Measurements from ENCODE around the gene RPL26. TPM values are rescaled to one million over a fixed set of nuclear protein-coding genes. Genes with fewer than 3 reads are reported as not detected.
A peak's percentile ranks its signal among the peaks of the same experiment; 100 is the strongest.
"Not testable (repeated sequence)": the region's sequence is repeated elsewhere in the genome, so short reads cannot be mapped to it uniquely, and the experiment has no call there.

Gene RPL26
- total RNA-seq, 1 donor from 2014 or later, result 3,493 TPM

DNA sequence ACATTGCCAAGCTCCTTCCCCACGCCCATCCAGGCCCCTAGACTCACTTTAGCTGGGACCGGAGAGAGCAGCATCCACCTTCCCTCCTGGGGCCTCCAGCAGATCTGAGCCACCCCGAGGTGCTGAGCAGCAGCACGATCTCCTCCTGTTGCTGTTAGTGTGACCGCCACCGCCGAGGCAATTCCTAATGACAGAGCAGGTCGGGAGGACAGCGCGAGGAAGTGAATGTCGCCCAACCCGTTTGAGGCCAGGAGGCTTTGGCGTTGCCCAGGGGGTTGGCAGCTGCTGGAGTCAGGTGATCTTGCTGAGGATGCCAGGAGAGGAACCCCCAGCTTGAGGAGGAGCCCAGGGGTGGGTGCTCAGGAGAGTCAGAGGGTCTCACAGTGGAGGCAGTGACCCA is 14.6 kb upstream of the RPL26 start, which contains the start of gene RNF222:
Gene RNF222 (minus strand): TSS at position 192 of the 400 bp plus-strand sequence. CDS start 4,366 bp downstream, outside the sequence.
- no peaks in the 10 kb centered on the region for H3K36me3 ChIP-seq
- no peak within 1 kb of the TSS for H3K27ac ChIP-seq
- intact Hi-C loops (cut with DNase I), result loop anchor here (10.0 kb wide), 1 partner anchor 1613 kb away; no protein-coding TSS in a partner anchor
- peaks cover 5% of the 10 kb centered on the region for H3K27me3 ChIP-seq
- no peaks in the 10 kb centered on the region for H3K4me1 ChIP-seq
- TF ChIP-seq POLR2AphosphoS5 (IDR thresholded peaks at IDR 0.05; ENCODE audit: insufficient read depth in 1 of 2, low read depth in 1 of 2) (no peak), CTCF (IDR thresholded peaks at IDR 0.05) (no peak), POLR2A (IDR thresholded peaks at IDR 0.05) (no peak)
- DNase-seq (ENCODE audit: extremely low spot score in 2 of 2), result no peak
- H3K4me3 ChIP-seq, result peak within 1 kb of the TSS in 1 of 2 donors; percentile 24
- no peaks in the 10 kb centered on the region for H3K9me3 ChIP-seq

GRCh38 chr17:8394497-8394896 is 11.5 kb upstream of the RPL26 start:
- H3K27me3 ChIP-seq, result not testable (repeated sequence)
- intact Hi-C loops (cut with DNase I), result loop anchor here (10.0 kb wide), 1 partner anchor 1610 kb away; no protein-coding TSS in a partner anchor

DNA sequence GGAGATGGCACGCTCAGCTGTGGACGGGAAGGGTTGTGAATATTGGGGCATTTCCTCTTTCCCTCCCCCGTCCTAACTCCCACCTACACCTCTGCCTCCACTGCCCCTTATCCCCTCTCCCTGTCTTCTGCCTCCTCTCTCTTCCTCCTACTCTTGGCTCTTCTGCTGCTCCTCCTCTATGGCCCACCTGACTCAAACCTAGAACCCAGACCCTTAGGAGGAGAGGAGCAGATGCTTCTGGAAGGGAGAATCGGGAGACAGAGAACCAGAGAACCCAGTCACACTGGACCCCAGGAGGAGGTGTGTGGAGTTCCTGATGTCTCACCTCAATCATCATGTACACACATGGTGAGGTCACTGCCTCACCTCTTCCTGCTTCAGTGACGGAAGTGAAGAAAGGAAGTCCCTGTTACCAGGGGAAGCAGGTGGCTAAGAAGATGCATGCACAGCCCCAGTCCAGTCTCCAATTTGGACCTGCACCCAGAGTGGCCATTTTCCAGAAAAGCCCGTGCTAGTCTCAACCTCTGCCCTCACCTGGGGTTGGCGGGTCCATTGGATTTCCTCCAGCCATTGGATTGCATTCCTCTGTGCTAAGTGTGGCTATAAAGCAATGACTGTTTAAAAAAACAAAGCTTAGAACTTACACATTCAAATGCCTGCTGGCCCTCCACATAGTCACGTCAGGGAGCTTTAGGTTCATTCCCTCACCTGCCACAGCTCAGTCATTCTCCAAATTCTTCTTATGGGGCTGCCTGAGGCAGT is 10.7 kb upstream of the RPL26 start:
- H3K36me3 ChIP-seq, result no peaks in the 10 kb centered on the region
- no peaks in the 10 kb centered on the region for H3K4me1 ChIP-seq
- H3K27ac ChIP-seq, result no peak overlapping the region
- H3K27me3 ChIP-seq, result peaks cover 5% of the 10 kb centered on the region
- DNase-seq (ENCODE audit: extremely low spot score in 2 of 2), result no peak
- H3K9me3 ChIP-seq, result no peaks in the 10 kb centered on the region
- intact Hi-C loops (cut with DNase I), result loop anchor here (10.0 kb wide), 1 partner anchor 1609 kb away; no protein-coding TSS in a partner anchor
- TF ChIP-seq POLR2AphosphoS5 (IDR thresholded peaks at IDR 0.05; ENCODE audit: insufficient read depth in 1 of 2, low read depth in 1 of 2), result no peak
- no peak for TF ChIP-seq CTCF (IDR thresholded peaks at IDR 0.05)
- TF ChIP-seq POLR2A (IDR thresholded peaks at IDR 0.05), result no peak
- no peak overlapping the region for H3K4me3 ChIP-seq

More at GRCh38 chr17:8394497-8394896, 11.5 kb upstream of the RPL26 start:
- not testable (repeated sequence) for H3K9me3 ChIP-seq; H3K36me3 ChIP-seq; H3K4me3 ChIP-seq; H3K27ac ChIP-seq; H3K4me1 ChIP-seq; DNase-seq (ENCODE audit: extremely low spot score in 2 of 2)

DNA sequence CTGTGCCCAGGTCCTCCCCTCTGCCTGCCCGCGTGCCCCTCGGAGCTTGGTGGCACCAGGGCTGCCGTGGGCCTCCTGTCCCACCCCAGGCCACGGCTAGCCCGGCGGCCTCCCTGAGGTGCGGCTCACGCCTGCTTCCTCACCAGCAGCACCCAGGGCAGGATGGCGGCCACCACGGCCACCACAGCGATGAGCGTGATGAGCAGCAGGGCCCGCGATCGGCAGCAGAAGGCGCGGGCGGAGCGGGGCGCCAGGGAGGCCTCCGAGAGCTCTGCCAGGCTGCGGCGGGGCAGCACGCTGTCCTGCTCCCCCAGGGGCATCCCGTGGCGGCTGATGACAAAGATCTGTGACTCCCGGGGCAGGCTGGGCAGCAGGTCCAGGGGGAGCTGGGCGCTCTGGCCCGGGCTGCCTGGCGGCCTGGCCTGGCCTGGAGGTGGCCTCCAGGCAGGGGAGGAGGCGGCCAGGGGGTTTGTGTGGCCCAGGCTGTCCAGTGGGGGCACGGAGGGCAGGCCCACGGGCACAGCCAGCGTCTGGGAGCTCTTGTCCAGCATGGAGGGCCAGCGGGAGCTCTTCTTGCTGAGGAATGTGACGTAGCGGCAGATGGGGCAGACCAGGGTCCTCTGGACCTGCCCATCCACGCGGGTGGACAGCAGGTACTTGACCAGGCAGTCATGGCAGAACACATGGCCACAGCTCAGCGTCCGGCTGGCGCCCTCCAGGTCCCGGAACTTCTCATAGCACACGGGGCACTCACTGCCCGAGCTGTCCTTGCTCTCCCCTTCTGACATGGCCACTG is 9.9 kb upstream of the RPL26 start:
- H3K27me3 ChIP-seq, result peaks cover 5% of the 10 kb centered on the region
- no peaks in the 10 kb centered on the region for H3K36me3 ChIP-seq
- H3K4me3 ChIP-seq, result no peak overlapping the region
- TF ChIP-seq POLR2AphosphoS5 (IDR thresholded peaks at IDR 0.05; ENCODE audit: insufficient read depth in 1 of 2, low read depth in 1 of 2), result no peak
- TF ChIP-seq POLR2A (IDR thresholded peaks at IDR 0.05), result no peak
- TF ChIP-seq CTCF (IDR thresholded peaks at IDR 0.05), result no peak
- H3K9me3 ChIP-seq, result no peaks in the 10 kb centered on the region
- H3K4me1 ChIP-seq, result no peaks in the 10 kb centered on the region
- no peak for DNase-seq (ENCODE audit: extremely low spot score in 2 of 2)
- intact Hi-C loops (cut with DNase I), result loop anchor here (10.0 kb wide), 1 partner anchor 1608 kb away; no protein-coding TSS in a partner anchor
- no peak overlapping the region for H3K27ac ChIP-seq

DNA sequence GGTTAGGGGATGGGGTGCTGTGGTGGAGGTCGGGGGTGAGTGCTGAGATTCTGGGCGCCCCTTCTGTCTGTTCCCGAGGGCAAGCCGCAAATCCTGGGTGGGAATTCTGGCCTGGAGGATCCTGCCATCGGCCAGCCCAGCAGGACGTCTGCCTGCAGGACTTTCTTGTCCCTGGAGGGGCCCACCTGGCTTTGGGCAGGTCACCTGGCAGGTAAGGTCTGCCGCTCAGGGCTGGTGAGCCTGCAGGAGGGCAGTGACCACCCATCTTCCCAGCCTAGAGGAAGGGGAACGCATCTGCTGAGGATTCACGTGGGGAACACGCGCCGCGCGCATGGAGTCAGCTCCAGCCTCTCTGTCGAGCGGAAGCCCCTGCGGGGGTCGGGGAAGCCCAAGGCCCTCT is 9.3 kb upstream of the RPL26 start:
- no peaks in the 10 kb centered on the region for H3K9me3 ChIP-seq
- TF ChIP-seq POLR2AphosphoS5 (IDR thresholded peaks at IDR 0.05; ENCODE audit: insufficient read depth in 1 of 2, low read depth in 1 of 2), result no peak
- TF ChIP-seq POLR2A (IDR thresholded peaks at IDR 0.05), result no peak
- no peak for TF ChIP-seq CTCF (IDR thresholded peaks at IDR 0.05)
- intact Hi-C loops (cut with DNase I), result loop anchor here (10.0 kb wide), 1 partner anchor 1607 kb away; no protein-coding TSS in a partner anchor
- no peaks in the 10 kb centered on the region for H3K4me1 ChIP-seq
- no peak overlapping the region for H3K4me3 ChIP-seq
- H3K27me3 ChIP-seq, result peaks cover 4% of the 10 kb centered on the region
- DNase-seq (ENCODE audit: extremely low spot score in 2 of 2), result no peak
- H3K36me3 ChIP-seq, result no peaks in the 10 kb centered on the region
- no peak overlapping the region for H3K27ac ChIP-seq
